Kidney epithelial cell (primary cell): Measurements from ENCODE around the gene ARHGAP22. TPM values are rescaled to one million over a fixed set of nuclear protein-coding genes. Genes with fewer than 3 reads are reported as not detected.

Source experiments
- DNase-seq: peaks from one replicate; pipeline ENCODE4 v3.0.0-alpha.2; 2010; ENCODE audit warnings: low read depth
- H3K27me3 ChIP-seq: 2 replicates; pipeline ENCODE4 v1.6.0; 2011; ENCODE audit warnings: low read length; ENCODE audit not compliant: control insufficient read depth, insufficient read depth
- H3K36me3 ChIP-seq: 2 replicates; pipeline ENCODE4 v1.5.1; 2011; ENCODE audit warnings: low read length; ENCODE audit not compliant: control insufficient read depth, insufficient read depth
- H3K4me3 ChIP-seq: 2 replicates; pipeline ENCODE4 v1.5.1; 2011; ENCODE audit warnings: low read depth, mild to moderate bottlenecking, control low read depth, low read length
- CTCF ChIP-seq: IDR thresholded peaks from 2 replicates; pipeline ENCODE4 v1.5.1; 2011; ENCODE audit warnings: mild to moderate bottlenecking, moderate library complexity, low read length, control low read depth, inconsistent platforms; ENCODE audit not compliant: insufficient read depth, poor library complexity, severe bottlenecking
- total RNA-seq: library from RNA; depleted of rRNA; stranded (reverse); fragments of >200 nt; gene quantifications from 2 replicates; pipeline ENCODE4 v1.2.3, GENCODE V29; 2015

The ARHGAP22 gene
- total RNA-seq, 1 donor from 2014 or later: 7.0 TPM

GRCh38 chr10:48476279-48476982 is 128.4 kb downstream of the ARHGAP22 start:
- Histone ChIP-seq H3K27me3 (no peaks in the 10 kb centered on the region), H3K4me3 (no peak overlapping the region), H3K36me3 (no peaks in the 10 kb centered on the region)
- no peak for TF ChIP-seq CTCF
- no peak for DNase-seq

GRCh38 chr10:48475943-48476278 is 129.0 kb downstream of the ARHGAP22 start:
- Histone ChIP-seq H3K4me3 (no peak overlapping the region), H3K36me3 (no peaks in the 10 kb centered on the region), H3K27me3 (no peaks in the 10 kb centered on the region)
- DNase-seq: no peak
- no peak for TF ChIP-seq CTCF

- no peak for TF ChIP-seq CTCF
- no peak for DNase-seq
- Histone ChIP-seq H3K36me3 (no peaks in the 10 kb centered on the region), H3K27me3 (no peaks in the 10 kb centered on the region), H3K4me3 (no peak overlapping the region)
Measured at GRCh38 chr10:48474765-48475365, 130.0 kb downstream of the ARHGAP22 start.

GRCh38 chr10:48473704-48474103 is 131.2 kb downstream of the ARHGAP22 start:
- H3K27me3 ChIP-seq: no peaks in the 10 kb centered on the region
- TF ChIP-seq CTCF: no peak
- no peaks in the 10 kb centered on the region for H3K36me3 ChIP-seq
- DNase-seq: no peak
- no peak overlapping the region for H3K4me3 ChIP-seq

GRCh38 chr10:48472501-48473069 is 132.3 kb downstream of the ARHGAP22 start:
- no peak for TF ChIP-seq CTCF
- no peak for DNase-seq
- H3K27me3 ChIP-seq: no peaks in the 10 kb centered on the region
- no peaks in the 10 kb centered on the region for H3K36me3 ChIP-seq
- H3K4me3 ChIP-seq: no peak overlapping the region
